HepG2 (cell line): ENCODE measurements around the gene HSPA1A. TPM values are rescaled to one million over a fixed set of nuclear protein-coding genes. Genes with fewer than 3 reads are reported as not detected.

Experiments
- CBX5 ChIP-seq: sonication (generic); formaldehyde crosslinking; IDR thresholded peaks from 2 replicates; pipeline ENCODE4 v1.4.0; 2020; ENCODE audit warnings: missing genetic modification reagents, borderline replicate concordance
- CC2D1A ChIP-seq: sonication (generic); formaldehyde crosslinking; IDR thresholded peaks from 2 replicates; pipeline ENCODE4 v1.8.1; 2023; ENCODE audit warnings: mild to moderate bottlenecking, missing genetic modification reagents
- CREB1 ChIP-seq, 2 experiments: fragments of 450-650 bp in 1 of 2; IDR thresholded peaks; 2 replicates each; pipeline ENCODE4 v1.6.1; 2016 to 2017; ENCODE audit warnings: control low read depth in 1 of 2, mild to moderate bottlenecking in 1 of 2, missing compliant biosample characterization in 1 of 2, missing genetic modification characterization in 1 of 2
- HOXA7 ChIP-seq: sonication (generic); formaldehyde crosslinking; IDR thresholded peaks from 2 replicates; pipeline ENCODE4 v1.8.1; 2022; ENCODE audit warnings: mild to moderate bottlenecking, missing genetic modification reagents, moderate library complexity
- NCOA5 ChIP-seq: sonication (generic); formaldehyde crosslinking; IDR thresholded peaks from 2 replicates; pipeline ENCODE4 v1.4.0; 2020; ENCODE audit warnings: missing genetic modification reagents
- RELA ChIP-seq: sonication (generic); formaldehyde crosslinking; IDR thresholded peaks from 2 replicates; pipeline ENCODE4 v1.4.0; 2020; ENCODE audit warnings: missing genetic modification reagents
- RFX1 ChIP-seq: fragments of 450-650 bp; IDR thresholded peaks from 2 replicates; pipeline ENCODE4 v1.6.1; 2017
- SMARCC2 ChIP-seq: fragments of 450-650 bp; IDR thresholded peaks from 2 replicates; pipeline ENCODE4 v1.6.1; 2017; ENCODE audit warnings: antibody characterized with exemption, mild to moderate bottlenecking
- SPEN ChIP-seq: sonication (generic); formaldehyde crosslinking; IDR thresholded peaks from 2 replicates; pipeline ENCODE4 v1.5.1; 2020; ENCODE audit warnings: low read depth, mild to moderate bottlenecking, missing genetic modification reagents
- YY1 ChIP-seq: IDR thresholded peaks from 2 replicates; pipeline ENCODE4 v1.6.1; 2011; ENCODE audit warnings: low read length, low read depth, moderate library complexity, mild to moderate bottlenecking; ENCODE audit not compliant: insufficient read depth, insufficient replicate concordance
- ZIK1 ChIP-seq: sonication (generic); formaldehyde crosslinking; IDR thresholded peaks from 2 replicates; pipeline ENCODE4 v1.5.0; 2020; ENCODE audit warnings: mild to moderate bottlenecking, low read depth, missing genetic modification reagents, borderline replicate concordance
- ZNF10 ChIP-seq: sonication (generic); formaldehyde crosslinking; IDR thresholded peaks from 2 replicates; pipeline ENCODE4 v1.4.0; 2020; ENCODE audit warnings: mild to moderate bottlenecking, low read depth, missing genetic modification reagents, borderline replicate concordance
- ZNF124 ChIP-seq: sonication (generic); formaldehyde crosslinking; IDR thresholded peaks from 2 replicates; pipeline ENCODE4 v1.4.0; 2020; ENCODE audit warnings: missing genetic modification reagents
- ZNF260 ChIP-seq: sonication (generic); formaldehyde crosslinking; IDR thresholded peaks from 2 replicates; pipeline ENCODE4 v1.4.0; 2020; ENCODE audit warnings: missing genetic modification reagents, low read depth, mild to moderate bottlenecking, borderline replicate concordance
- ZNF530 ChIP-seq: sonication (generic); formaldehyde crosslinking; IDR thresholded peaks from 2 replicates; pipeline ENCODE4 v1.5.0; 2020; ENCODE audit warnings: low read depth, mild to moderate bottlenecking, missing genetic modification reagents
- ZNF737 ChIP-seq: sonication (generic); formaldehyde crosslinking; IDR thresholded peaks from 2 replicates; pipeline ENCODE4 v1.5.0; 2020; ENCODE audit warnings: missing genetic modification reagents, mild to moderate bottlenecking, borderline replicate concordance
- ZNF766 ChIP-seq: sonication (generic); formaldehyde crosslinking; IDR thresholded peaks from 2 replicates; pipeline ENCODE4 v1.5.0; 2020; ENCODE audit warnings: missing genetic modification reagents, borderline replicate concordance
- ZNF775 ChIP-seq: sonication (generic); formaldehyde crosslinking; IDR thresholded peaks from 2 replicates; pipeline ENCODE4 v1.4.0; 2020; ENCODE audit warnings: missing genetic modification reagents, mild to moderate bottlenecking, moderate library complexity, borderline replicate concordance
- polyA plus RNA-seq, 8 experiments: library from polyadenylated mRNA; depleted of rRNA in 3 of 8; stranded (reverse) in 7 of 8; unstranded in 1 of 8; fragments of >200 nt; fragmentation: Illumina TruSeq in 4 of 8; extraction: Trizol in 4 of 8; gene quantifications; 2 replicates each; pipeline versions ENCODE4 v1.2.1 to v1.2.3, GENCODE V29; 2011 to 2016; ENCODE audit warnings: low read depth in 4 of 8, missing spikeins in 1 of 8, mixed read lengths in 1 of 8; ENCODE audit not compliant: insufficient read depth in 1 of 8
- total RNA-seq, 5 experiments: library from RNA; depleted of rRNA; stranded (reverse); fragments of >200 nt; fragmentation: Illumina TruSeq; extraction: Trizol; gene quantifications; 2 replicates each; pipeline ENCODE4 v1.2.3, GENCODE V29; 2016; ENCODE audit warnings: low read depth in 1 of 5
- TF ChIP-seq, protein P1 (sequence below): sonication (generic); formaldehyde crosslinking; IDR thresholded peaks from 2 replicates; pipeline ENCODE4 v1.5.0; 2020; ENCODE audit warnings: mild to moderate bottlenecking, low read depth, missing genetic modification reagents, borderline replicate concordance
- TF ChIP-seq, protein P2 (sequence below): sonication (generic); formaldehyde crosslinking; conservative IDR thresholded peaks from 2 replicates; pipeline ENCODE4 v1.4.0; 2020; ENCODE audit warnings: missing genetic modification reagents
- TF ChIP-seq, protein P3 (sequence below): fragments of 450-650 bp; IDR thresholded peaks from 2 replicates; pipeline ENCODE4 v1.6.1; 2016
- TF ChIP-seq, protein P4 (sequence below): IDR thresholded peaks from 2 replicates; pipeline ENCODE4 v1.6.1; 2012; ENCODE audit warnings: low read depth, low read length, improper control_type of control experiment
- TF ChIP-seq, protein P5 (sequence below): sonication (generic); formaldehyde crosslinking; IDR thresholded peaks from 2 replicates; pipeline ENCODE4 v1.5.0; 2020; ENCODE audit warnings: missing genetic modification reagents

HSPA1A gene
- total and polyA plus RNA-seq, 2 of the 13 experiments (the other 11 are each of a cell fraction or from before 2014, with no cell fraction given): 44.5 to 85.0 TPM

DNA sequence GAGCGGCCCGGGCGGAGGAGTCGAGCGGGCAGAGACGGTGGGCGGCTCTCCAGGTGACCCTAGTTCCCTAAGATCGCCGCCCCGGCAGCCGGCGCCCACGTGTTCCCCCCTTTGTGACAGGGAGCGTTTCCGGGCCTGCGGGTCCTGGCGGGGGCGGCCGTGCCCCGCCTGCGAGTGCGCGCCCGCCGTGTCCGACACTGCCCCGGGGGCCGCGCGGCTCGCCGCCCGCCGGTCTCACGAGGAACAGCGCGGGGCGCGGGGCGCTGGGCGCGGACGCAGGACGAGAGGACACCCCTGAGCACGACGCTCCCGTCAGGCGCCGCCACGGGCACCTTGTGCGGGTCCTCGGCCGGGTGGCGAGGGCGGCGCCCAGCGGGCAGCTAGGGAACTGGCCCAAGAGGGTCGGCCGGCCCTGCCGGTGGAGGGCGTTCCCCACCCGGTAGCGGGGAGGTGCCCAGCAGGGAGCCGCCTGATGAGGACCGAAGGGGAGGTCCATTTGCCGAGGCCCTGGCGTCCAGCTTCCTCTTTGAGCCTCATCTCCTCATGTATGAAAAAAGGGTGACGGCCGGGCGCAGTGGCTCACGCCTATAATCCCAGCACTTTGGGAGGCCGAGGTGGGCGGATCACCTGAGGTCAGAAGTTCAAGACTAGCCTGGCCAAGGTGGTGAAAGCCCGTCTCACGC, 19.6 kb upstream of the HSPA1A start, which contains the start of gene VARS1 (continued):
- no peak for TF ChIP-seq ZNF260
- TF ChIP-seq CBX5 (CRISPR knock-in tag): peak; percentile 86; the same call in 1 of the 2 replicates
- TF ChIP-seq ZNF10 (CRISPR knock-in tag): no peak
- TF ChIP-seq YY1: peak; percentile 71
- TF ChIP-seq, protein P1, sequence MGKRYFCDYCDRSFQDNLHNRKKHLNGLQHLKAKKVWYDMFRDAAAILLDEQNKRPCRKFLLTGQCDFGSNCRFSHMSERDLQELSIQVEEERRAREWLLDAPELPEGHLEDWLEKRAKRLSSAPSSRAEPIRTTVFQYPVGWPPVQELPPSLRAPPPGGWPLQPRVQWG: no peak
- TF ChIP-seq ZNF766: no peak; the same call in 1 of the 2 replicates
- no peak for TF ChIP-seq HOXA7 (CRISPR knock-in tag)
- TF ChIP-seq, protein P2, sequence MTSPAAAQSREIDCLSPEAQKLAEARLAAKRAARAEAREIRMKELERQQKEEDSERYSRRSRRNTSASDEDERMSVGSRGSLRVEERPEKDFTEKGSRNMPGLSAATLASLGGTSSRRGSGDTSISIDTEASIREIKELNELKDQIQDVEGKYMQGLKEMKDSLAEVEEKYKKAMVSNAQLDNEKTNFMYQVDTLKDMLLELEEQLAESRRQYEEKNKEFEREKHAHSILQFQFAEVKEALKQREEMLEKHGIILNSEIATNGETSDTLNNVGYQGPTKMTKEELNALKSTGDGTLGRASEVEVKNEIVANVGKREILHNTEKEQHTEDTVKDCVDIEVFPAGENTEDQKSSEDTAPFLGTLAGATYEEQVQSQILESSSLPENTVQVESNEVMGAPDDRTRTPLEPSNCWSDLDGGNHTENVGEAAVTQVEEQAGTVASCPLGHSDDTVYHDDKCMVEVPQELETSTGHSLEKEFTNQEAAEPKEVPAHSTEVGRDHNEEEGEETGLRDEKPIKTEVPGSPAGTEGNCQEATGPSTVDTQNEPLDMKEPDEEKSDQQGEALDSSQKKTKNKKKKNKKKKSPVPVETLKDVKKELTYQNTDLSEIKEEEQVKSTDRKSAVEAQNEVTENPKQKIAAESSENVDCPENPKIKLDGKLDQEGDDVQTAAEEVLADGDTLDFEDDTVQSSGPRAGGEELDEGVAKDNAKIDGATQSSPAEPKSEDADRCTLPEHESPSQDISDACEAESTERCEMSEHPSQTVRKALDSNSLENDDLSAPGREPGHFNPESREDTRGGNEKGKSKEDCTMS (CRISPR knock-in tag): no peak
- no peak for TF ChIP-seq ZNF775 (CRISPR knock-in tag)
- TF ChIP-seq ZNF530 (CRISPR knock-in tag): no peak
- no peak for TF ChIP-seq ZNF737 (CRISPR knock-in tag)
- no peak; the same call in 1 of the 2 replicates for TF ChIP-seq CREB1 (IDR thresholded peaks at IDR 0.05)
- TF ChIP-seq CREB1 (CRISPR knock-in tag; IDR thresholded peaks at IDR 0.05): no peak
- TF ChIP-seq, protein P3, sequence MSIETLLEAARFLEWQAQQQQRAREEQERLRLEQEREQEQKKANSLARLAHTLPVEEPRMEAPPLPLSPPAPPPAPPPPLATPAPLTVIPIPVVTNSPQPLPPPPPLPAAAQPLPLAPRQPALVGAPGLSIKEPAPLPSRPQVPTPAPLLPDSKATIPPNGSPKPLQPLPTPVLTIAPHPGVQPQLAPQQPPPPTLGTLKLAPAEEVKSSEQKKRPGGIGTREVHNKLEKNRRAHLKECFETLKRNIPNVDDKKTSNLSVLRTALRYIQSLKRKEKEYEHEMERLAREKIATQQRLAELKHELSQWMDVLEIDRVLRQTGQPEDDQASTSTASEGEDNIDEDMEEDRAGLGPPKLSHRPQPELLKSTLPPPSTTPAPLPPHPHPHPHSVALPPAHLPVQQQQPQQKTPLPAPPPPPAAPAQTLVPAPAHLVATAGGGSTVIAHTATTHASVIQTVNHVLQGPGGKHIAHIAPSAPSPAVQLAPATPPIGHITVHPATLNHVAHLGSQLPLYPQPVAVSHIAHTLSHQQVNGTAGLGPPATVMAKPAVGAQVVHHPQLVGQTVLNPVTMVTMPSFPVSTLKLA: peak; percentile 81
- TF ChIP-seq, protein P4, sequence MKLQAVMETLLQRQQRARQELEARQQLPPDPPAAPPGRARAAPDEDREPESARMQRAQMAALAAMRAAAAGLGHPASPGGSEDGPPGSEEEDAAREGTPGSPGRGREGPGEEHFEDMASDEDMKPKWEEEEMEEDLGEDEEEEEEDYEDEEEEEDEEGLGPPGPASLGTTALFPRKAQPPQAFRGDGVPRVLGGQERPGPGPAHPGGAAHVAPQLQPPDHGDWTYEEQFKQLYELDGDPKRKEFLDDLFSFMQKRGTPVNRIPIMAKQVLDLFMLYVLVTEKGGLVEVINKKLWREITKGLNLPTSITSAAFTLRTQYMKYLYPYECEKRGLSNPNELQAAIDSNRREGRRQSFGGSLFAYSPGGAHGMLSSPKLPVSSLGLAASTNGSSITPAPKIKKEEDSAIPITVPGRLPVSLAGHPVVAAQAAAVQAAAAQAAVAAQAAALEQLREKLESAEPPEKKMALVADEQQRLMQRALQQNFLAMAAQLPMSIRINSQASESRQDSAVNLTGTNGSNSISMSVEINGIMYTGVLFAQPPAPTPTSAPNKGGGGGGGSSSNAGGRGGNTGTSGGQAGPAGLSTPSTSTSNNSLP: peak; percentile 45; the same call in 1 of the 2 replicates
- TF ChIP-seq SMARCC2: no peak
- peak; percentile 97 for TF ChIP-seq SPEN
- no peak for TF ChIP-seq CC2D1A (CRISPR knock-in tag)
- no peak for TF ChIP-seq RELA
- TF ChIP-seq, protein P5, sequence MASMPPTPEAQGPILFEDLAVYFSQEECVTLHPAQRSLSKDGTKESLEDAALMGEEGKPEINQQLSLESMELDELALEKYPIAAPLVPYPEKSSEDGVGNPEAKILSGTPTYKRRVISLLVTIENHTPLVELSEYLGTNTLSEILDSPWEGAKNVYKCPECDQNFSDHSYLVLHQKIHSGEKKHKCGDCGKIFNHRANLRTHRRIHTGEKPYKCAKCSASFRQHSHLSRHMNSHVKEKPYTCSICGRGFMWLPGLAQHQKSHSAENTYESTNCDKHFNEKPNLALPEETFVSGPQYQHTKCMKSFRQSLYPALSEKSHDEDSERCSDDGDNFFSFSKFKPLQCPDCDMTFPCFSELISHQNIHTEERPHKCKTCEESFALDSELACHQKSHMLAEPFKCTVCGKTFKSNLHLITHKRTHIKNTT (CRISPR knock-in tag): peak; percentile 87
- no peak; the same call in 1 of the 2 replicates for TF ChIP-seq ZNF124 (CRISPR knock-in tag)
- no peak for TF ChIP-seq RFX1
- peak; percentile 68; the same call in 1 of the 2 replicates for TF ChIP-seq ZIK1
- no peak for TF ChIP-seq NCOA5 (CRISPR knock-in tag)
